ENCODE results near the gene WDR83. TPM values are rescaled to one million over a fixed set of nuclear protein-coding genes. Genes with fewer than 3 reads are reported as not detected.
A peak's percentile ranks its signal among the peaks of the same experiment; 100 is the strongest.

Gene WDR83
- total and polyA plus RNA-seq, 2 experiments from 2014 or later, result 12.5 to 18.5 TPM

DNA sequence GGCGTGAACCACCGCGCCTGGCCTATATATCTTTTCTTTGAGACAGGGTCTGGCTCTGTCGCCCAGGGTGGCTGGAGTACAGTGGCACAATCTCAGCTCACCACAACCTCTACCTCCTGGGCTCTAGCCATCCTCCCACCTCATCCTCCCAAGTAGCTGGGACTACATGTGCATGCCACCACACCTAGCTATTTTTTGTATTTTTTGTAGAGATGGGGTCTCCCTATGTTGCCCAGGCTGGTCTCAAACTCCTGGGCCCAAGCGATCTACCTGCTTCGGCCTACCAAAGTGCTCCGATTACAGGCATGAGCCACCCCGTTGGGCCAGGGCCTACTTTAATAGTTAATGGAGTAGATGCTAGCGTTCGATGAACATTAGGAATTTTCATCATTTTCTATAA is 53.7 kb downstream of the WDR83 start:
- no peak overlapping the region for H3K27ac Mint-ChIP-seq
- H3K4me2 ChIP-seq, result peak overlapping the region; percentile 100
- peaks cover 4% of the 10 kb centered on the region; the same call in 1 of the 3 replicates for H3K9me3 Mint-ChIP-seq

More for the DNA sequence above, 53.7 kb downstream of the WDR83 start:
- peaks cover 23% of the 10 kb centered on the region for H3K36me3 ChIP-seq (ENCODE audit: insufficient read depth)
- H2AFZ ChIP-seq, result no peak overlapping the region
- peaks cover 55% of the 10 kb centered on the region for H3K36me3 Mint-ChIP-seq (ENCODE audit: low read depth)
- ATAC-seq (no peak), DNase-seq (ENCODE audit: low spot score) (no peak)
- H3K4me1 Mint-ChIP-seq, result peaks cover 8% of the 10 kb centered on the region
- peaks cover 9% of the 10 kb centered on the region; the same call in 1 of the 2 replicates for H3K4me1 ChIP-seq (ENCODE audit: insufficient read depth)
- H3K27me3 Mint-ChIP-seq (ENCODE audit: insufficient read depth, low read depth, poor library complexity), result peaks cover 27% of the 10 kb centered on the region
- peaks cover 39% of the 10 kb centered on the region for H3F3A ChIP-seq (replicated peaks; ENCODE audit: low read depth)
- H3K4me3 Mint-ChIP-seq, result peak overlapping the region; percentile 91
- peak overlapping the region; percentile 80 for H3K4me3 ChIP-seq
- TF ChIP-seq ZNF331 (CRISPR knock-in tag; IDR thresholded peaks at IDR 0.05; ENCODE audit: low read depth) (no peak), POLR2AphosphoS5 (IDR thresholded peaks at IDR 0.05; ENCODE audit: low read depth) (no peak), CREB1 (CRISPR knock-in tag; IDR thresholded peaks at IDR 0.05; ENCODE audit: low read depth) (no peak), NANOG (IDR thresholded peaks at IDR 0.05; ENCODE audit: borderline replicate concordance) (no peak), STAT1 (IDR thresholded peaks at IDR 0.05; ENCODE audit: unreplicated experiment) (no peak), JUNB (IDR thresholded peaks at IDR 0.05; ENCODE audit: unreplicated experiment) (no peak), EZH2phosphoT487 (IDR thresholded peaks at IDR 0.05; ENCODE audit: unreplicated experiment) (no peak), ZNF114 (CRISPR knock-in tag; IDR thresholded peaks at IDR 0.05) (no peak), EZH2 (IDR thresholded peaks at IDR 0.05; ENCODE audit: low read depth, unreplicated experiment) (no peak)
- TF ChIP-seq, protein P1, sequence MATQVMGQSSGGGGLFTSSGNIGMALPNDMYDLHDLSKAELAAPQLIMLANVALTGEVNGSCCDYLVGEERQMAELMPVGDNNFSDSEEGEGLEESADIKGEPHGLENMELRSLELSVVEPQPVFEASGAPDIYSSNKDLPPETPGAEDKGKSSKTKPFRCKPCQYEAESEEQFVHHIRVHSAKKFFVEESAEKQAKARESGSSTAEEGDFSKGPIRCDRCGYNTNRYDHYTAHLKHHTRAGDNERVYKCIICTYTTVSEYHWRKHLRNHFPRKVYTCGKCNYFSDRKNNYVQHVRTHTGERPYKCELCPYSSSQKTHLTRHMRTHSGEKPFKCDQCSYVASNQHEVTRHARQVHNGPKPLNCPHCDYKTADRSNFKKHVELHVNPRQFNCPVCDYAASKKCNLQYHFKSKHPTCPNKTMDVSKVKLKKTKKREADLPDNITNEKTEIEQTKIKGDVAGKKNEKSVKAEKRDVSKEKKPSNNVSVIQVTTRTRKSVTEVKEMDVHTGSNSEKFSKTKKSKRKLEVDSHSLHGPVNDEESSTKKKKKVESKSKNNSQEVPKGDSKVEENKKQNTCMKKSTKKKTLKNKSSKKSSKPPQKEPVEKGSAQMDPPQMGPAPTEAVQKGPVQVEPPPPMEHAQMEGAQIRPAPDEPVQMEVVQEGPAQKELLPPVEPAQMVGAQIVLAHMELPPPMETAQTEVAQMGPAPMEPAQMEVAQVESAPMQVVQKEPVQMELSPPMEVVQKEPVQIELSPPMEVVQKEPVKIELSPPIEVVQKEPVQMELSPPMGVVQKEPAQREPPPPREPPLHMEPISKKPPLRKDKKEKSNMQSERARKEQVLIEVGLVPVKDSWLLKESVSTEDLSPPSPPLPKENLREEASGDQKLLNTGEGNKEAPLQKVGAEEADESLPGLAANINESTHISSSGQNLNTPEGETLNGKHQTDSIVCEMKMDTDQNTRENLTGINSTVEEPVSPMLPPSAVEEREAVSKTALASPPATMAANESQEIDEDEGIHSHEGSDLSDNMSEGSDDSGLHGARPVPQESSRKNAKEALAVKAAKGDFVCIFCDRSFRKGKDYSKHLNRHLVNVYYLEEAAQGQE (IDR thresholded peaks at IDR 0.05; ENCODE audit: unreplicated experiment), result no peak
- TF ChIP-seq, protein P2, sequence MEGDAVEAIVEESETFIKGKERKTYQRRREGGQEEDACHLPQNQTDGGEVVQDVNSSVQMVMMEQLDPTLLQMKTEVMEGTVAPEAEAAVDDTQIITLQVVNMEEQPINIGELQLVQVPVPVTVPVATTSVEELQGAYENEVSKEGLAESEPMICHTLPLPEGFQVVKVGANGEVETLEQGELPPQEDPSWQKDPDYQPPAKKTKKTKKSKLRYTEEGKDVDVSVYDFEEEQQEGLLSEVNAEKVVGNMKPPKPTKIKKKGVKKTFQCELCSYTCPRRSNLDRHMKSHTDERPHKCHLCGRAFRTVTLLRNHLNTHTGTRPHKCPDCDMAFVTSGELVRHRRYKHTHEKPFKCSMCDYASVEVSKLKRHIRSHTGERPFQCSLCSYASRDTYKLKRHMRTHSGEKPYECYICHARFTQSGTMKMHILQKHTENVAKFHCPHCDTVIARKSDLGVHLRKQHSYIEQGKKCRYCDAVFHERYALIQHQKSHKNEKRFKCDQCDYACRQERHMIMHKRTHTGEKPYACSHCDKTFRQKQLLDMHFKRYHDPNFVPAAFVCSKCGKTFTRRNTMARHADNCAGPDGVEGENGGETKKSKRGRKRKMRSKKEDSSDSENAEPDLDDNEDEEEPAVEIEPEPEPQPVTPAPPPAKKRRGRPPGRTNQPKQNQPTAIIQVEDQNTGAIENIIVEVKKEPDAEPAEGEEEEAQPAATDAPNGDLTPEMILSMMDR (conservative IDR thresholded peaks at IDR 0.05; ENCODE audit: low read depth in 2 of 2), result no peak
- TF ChIP-seq, protein P3, sequence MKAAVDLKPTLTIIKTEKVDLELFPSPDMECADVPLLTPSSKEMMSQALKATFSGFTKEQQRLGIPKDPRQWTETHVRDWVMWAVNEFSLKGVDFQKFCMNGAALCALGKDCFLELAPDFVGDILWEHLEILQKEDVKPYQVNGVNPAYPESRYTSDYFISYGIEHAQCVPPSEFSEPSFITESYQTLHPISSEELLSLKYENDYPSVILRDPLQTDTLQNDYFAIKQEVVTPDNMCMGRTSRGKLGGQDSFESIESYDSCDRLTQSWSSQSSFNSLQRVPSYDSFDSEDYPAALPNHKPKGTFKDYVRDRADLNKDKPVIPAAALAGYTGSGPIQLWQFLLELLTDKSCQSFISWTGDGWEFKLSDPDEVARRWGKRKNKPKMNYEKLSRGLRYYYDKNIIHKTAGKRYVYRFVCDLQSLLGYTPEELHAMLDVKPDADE (IDR thresholded peaks at IDR 0.05), result no peak
- TF ChIP-seq, protein P4, sequence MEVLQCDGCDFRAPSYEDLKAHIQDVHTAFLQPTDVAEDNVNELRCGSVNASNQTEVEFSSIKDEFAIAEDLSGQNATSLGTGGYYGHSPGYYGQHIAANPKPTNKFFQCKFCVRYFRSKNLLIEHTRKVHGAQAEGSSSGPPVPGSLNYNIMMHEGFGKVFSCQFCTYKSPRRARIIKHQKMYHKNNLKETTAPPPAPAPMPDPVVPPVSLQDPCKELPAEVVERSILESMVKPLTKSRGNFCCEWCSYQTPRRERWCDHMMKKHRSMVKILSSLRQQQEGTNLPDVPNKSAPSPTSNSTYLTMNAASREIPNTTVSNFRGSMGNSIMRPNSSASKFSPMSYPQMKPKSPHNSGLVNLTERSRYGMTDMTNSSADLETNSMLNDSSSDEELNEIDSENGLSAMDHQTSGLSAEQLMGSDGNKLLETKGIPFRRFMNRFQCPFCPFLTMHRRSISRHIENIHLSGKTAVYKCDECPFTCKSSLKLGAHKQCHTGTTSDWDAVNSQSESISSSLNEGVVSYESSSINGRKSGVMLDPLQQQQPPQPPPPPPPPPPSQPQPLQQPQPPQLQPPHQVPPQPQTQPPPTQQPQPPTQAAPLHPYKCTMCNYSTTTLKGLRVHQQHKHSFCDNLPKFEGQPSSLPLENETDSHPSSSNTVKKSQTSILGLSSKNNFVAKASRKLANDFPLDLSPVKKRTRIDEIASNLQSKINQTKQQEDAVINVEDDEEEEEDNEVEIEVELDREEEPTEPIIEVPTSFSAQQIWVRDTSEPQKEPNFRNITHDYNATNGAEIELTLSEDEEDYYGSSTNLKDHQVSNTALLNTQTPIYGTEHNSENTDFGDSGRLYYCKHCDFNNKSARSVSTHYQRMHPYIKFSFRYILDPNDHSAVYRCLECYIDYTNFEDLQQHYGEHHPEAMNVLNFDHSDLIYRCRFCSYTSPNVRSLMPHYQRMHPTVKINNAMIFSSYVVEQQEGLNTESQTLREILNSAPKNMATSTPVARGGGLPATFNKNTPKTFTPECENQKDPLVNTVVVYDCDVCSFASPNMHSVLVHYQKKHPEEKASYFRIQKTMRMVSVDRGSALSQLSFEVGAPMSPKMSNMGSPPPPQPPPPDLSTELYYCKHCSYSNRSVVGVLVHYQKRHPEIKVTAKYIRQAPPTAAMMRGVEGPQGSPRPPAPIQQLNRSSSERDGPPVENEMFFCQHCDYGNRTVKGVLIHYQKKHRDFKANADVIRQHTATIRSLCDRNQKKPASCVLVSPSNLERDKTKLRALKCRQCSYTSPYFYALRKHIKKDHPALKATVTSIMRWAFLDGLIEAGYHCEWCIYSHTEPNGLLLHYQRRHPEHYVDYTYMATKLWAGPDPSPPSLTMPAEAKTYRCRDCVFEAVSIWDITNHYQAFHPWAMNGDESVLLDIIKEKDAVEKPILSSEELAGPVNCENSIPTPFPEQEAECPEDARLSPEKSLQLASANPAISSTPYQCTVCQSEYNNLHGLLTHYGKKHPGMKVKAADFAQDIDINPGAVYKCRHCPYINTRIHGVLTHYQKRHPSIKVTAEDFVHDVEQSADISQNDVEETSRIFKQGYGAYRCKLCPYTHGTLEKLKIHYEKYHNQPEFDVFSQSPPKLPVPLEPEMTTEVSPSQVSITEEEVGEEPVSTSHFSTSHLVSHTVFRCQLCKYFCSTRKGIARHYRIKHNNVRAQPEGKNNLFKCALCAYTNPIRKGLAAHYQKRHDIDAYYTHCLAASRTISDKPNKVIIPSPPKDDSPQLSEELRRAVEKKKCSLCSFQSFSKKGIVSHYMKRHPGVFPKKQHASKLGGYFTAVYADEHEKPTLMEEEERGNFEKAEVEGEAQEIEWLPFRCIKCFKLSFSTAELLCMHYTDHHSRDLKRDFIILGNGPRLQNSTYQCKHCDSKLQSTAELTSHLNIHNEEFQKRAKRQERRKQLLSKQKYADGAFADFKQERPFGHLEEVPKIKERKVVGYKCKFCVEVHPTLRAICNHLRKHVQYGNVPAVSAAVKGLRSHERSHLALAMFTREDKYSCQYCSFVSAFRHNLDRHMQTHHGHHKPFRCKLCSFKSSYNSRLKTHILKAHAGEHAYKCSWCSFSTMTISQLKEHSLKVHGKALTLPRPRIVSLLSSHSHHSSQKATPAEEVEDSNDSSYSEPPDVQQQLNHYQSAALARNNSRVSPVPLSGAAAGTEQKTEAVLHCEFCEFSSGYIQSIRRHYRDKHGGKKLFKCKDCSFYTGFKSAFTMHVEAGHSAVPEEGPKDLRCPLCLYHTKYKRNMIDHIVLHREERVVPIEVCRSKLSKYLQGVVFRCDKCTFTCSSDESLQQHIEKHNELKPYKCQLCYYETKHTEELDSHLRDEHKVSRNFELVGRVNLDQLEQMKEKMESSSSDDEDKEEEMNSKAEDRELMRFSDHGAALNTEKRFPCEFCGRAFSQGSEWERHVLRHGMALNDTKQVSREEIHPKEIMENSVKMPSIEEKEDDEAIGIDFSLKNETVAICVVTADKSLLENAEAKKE (CRISPR knock-in tag; IDR thresholded peaks at IDR 0.05), result no peak
- H3K79me2 ChIP-seq (replicated peaks; ENCODE audit: insufficient read depth), result peaks cover 83% of the 10 kb centered on the region
- peak overlapping the region; percentile 55; the same call in 1 of the 2 replicates for H3K27ac ChIP-seq (ENCODE audit: low read depth)
- H3K9me2 ChIP-seq (ENCODE audit: insufficient read depth), result no peaks in the 10 kb centered on the region
- peaks cover 36% of the 10 kb centered on the region for H4K20me1 ChIP-seq (replicated peaks; ENCODE audit: insufficient read depth)
- H3K27me3 ChIP-seq (ENCODE audit: insufficient read depth), result no peaks in the 10 kb centered on the region
